Measurements from ENCODE around the gene NUP153.
"Not testable (repeated sequence)": the region's sequence is repeated elsewhere in the genome, so short reads cannot be mapped to it uniquely, and the experiment has no call there.

The NUP153 gene

DNA sequence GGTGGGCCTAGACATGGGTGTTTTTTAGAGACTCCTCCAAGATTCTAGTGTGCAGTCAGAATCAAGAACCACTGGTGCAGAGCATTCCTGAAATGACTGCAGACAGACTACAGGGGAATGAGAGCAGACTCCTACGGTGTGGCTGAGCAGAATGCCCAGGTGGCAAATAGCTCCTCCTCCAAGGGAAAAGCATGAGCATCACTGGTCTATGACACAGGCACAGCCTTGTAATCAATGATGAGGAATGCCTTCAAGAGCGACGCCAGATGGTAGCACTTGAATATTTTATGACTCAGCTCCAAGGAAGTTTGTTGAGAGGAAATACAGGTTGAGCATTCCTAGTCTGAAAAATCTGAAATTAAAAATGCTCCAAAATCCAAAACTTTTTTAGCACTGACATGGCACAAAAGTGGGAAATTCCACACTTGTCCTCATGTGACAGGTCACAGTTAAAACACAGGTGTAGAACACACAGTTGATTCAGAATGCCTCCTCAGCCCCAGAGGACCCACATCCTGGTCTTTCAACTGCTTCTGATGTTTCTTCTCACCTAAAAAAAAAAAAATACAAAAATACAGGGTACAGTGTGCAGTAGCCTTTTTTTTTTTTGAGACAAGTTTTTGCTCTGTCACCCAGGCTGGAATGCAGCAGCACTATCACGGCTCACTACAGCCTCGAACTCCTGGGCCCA is 117.2 kb downstream of the NUP153 start:
- no peaks in the 10 kb centered on the region for H3K4me1 Mint-ChIP-seq

DNA sequence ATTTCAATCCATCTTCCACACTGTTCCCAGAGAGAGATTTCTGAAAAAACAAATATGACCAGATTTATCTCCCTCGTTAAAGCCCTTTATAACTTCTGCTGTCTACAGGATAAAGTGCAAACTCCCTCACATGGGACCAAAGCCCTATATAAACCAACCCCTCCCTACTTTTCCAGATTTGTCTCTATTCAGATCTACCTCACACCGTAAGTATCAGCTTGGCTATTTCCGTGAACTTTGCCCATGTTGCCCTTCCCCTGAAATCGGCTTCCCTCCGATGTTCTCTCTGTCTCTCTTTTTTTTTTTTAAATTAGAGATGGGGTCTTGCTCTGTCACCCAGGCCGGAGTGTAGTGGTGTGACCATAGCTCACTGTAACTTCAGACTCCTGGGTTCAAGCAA is 118.7 kb downstream of the NUP153 start:
- Mint-ChIP-seq H3K27me3 (ENCODE audit: low read depth) (no peaks in the 10 kb centered on the region), H3K4me1 (peaks cover 12% of the 10 kb centered on the region), H3K36me3 (ENCODE audit: low read depth) (no peaks in the 10 kb centered on the region), H3K9me3 (no peaks in the 10 kb centered on the region), H3K4me3 (no peak overlapping the region), H3K27ac (no peak overlapping the region)
- TF ChIP-seq, protein P1, sequence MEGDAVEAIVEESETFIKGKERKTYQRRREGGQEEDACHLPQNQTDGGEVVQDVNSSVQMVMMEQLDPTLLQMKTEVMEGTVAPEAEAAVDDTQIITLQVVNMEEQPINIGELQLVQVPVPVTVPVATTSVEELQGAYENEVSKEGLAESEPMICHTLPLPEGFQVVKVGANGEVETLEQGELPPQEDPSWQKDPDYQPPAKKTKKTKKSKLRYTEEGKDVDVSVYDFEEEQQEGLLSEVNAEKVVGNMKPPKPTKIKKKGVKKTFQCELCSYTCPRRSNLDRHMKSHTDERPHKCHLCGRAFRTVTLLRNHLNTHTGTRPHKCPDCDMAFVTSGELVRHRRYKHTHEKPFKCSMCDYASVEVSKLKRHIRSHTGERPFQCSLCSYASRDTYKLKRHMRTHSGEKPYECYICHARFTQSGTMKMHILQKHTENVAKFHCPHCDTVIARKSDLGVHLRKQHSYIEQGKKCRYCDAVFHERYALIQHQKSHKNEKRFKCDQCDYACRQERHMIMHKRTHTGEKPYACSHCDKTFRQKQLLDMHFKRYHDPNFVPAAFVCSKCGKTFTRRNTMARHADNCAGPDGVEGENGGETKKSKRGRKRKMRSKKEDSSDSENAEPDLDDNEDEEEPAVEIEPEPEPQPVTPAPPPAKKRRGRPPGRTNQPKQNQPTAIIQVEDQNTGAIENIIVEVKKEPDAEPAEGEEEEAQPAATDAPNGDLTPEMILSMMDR (IDR thresholded peaks at IDR 0.05; ENCODE audit: unreplicated experiment in 3 of 3): no peak

More for the DNA sequence above, 117.2 kb downstream of the NUP153 start:
- TF ChIP-seq, protein P1 (IDR thresholded peaks at IDR 0.05; ENCODE audit: unreplicated experiment in 3 of 3): no peak
- Mint-ChIP-seq H3K4me3 (no peak overlapping the region), H3K27me3 (ENCODE audit: low read depth) (no peaks in the 10 kb centered on the region), H3K36me3 (ENCODE audit: low read depth) (no peaks in the 10 kb centered on the region), H3K27ac (peak overlapping the region in 2 of 3 experiments; percentile 24 to 29), H3K9me3 (no peaks in the 10 kb centered on the region)

DNA sequence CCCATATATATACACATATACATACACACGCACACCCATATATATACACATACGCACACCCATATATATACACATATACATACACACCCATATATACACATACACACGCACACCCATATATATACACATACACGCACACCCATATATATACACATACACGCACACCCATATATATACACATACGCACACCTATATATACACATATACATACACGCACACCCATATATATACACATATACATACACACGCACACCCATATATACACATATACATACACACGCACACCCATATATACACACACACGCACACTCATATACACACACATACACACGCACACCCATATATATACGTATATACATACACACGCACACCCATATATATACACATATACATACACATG is 120.1 kb downstream of the NUP153 start:
- not testable (repeated sequence) for H3K27me3 Mint-ChIP-seq (ENCODE audit: low read depth); H3K4me3 Mint-ChIP-seq; H3K27ac Mint-ChIP-seq; H3K36me3 Mint-ChIP-seq (ENCODE audit: low read depth); H3K9me3 Mint-ChIP-seq
- H3K4me1 Mint-ChIP-seq: peaks cover 14% of the 10 kb centered on the region

DNA sequence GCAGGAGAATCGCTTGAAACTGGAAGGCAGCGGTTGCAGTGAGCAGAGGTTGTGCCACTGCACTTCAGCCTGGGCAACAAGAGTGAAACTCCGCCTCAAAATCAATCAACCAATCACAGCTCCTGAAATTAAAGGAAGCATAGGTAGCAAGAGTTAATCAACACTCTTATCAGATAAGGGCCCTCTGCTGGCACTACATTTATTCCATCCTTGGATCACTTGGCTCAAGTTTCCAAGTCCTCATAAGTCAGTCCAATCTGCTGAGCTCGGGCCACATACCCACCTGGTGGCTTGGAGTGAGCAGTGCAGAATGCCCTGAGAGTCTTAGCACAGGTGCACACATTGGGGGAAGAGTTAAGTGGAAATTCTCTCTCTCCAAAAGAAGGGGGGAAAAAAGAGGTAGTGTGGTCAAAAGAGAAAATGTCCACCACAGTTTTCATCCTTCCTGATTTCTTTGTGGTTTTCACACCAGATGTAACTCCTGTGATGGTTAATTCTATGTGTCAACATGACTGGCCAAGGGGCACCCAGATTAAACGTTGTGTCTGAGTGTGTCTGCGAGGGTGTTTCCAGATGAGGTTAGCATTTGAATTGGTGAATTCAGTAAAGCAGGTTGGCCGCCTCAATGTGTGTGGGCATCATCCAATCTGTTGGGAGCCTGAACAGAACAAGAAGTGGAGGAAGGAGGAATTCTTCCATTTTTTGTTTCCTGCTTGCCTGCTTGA is 120.8 kb downstream of the NUP153 start:
- Mint-ChIP-seq H3K4me1 (peaks cover 14% of the 10 kb centered on the region), H3K36me3 (ENCODE audit: low read depth) (no peaks in the 10 kb centered on the region), H3K27me3 (ENCODE audit: low read depth) (no peaks in the 10 kb centered on the region), H3K4me3 (no peak overlapping the region), H3K9me3 (peaks cover 3% of the 10 kb centered on the region), H3K27ac (no peak overlapping the region)
- TF ChIP-seq, protein P1 (IDR thresholded peaks at IDR 0.05; ENCODE audit: unreplicated experiment in 3 of 3): peak in 1 of 3 experiments; percentile 10

DNA sequence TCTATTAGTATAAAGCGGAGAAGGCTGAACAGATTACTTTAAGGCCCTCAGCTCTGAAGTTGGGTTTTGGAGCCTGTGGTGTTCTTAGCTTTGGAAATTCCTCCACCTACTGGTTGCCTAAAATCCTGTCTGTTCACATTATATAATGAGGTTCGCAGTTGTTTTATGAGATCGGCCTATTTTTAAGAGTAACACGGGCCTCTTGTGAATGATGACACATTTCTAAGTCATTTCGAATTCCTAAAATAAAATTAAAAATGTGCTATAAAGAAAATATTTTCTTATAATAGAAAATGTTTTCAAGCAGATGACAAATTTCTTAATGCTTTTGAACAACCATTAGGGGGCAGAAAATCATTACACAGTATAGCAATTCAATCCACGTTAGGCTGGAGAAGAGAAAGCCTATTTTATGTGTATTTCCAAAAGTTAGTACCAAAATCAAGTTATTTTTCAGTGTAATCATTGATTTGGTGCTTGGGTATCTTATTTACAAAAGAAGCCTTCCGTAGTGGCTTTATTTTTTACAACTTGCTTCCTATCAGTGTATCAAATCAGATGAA is 122.4 kb downstream of the NUP153 start:
- Mint-ChIP-seq H3K27me3 (ENCODE audit: low read depth) (no peaks in the 10 kb centered on the region), H3K9me3 (peaks cover 4% of the 10 kb centered on the region), H3K27ac (peak overlapping the region; percentile 13 to 35 (median 29)), H3K36me3 (ENCODE audit: low read depth) (no peaks in the 10 kb centered on the region), H3K4me3 (peak overlapping the region in 1 of 3 experiments; percentile 46), H3K4me1 (peaks cover 14% of the 10 kb centered on the region)
- TF ChIP-seq, protein P1 (IDR thresholded peaks at IDR 0.05; ENCODE audit: unreplicated experiment in 3 of 3): peak; percentile 89 to 98 (median 93)

DNA sequence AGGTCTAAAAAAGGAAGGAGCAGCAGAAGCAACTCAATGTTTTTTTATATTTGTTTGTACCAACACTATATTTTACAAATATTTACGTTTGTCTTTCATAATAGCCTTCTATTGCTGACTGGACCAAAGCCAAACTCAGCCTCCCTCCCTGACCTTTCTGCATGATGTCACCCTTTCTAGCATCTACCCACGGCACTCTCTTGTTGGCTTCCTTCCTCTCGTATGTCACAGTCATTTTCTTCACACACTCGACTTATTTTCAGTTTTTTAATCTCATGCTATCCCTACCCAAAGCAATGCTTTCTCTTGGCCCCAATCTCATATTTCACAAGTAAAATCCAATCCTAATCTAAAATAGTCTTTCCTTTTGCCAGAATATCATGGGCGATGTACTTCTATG is 122.9 kb downstream of the NUP153 start:
- H3K4me3 Mint-ChIP-seq: peak overlapping the region in 2 of 3 experiments; percentile 4 to 46
- peaks cover 14% of the 10 kb centered on the region for H3K4me1 Mint-ChIP-seq
- H3K27me3 Mint-ChIP-seq (ENCODE audit: low read depth): no peaks in the 10 kb centered on the region
- peak overlapping the region; percentile 13 to 35 (median 29) for H3K27ac Mint-ChIP-seq
- peaks cover 4% of the 10 kb centered on the region for H3K9me3 Mint-ChIP-seq
- no peaks in the 10 kb centered on the region for H3K36me3 Mint-ChIP-seq (ENCODE audit: low read depth)
- TF ChIP-seq, protein P1 (IDR thresholded peaks at IDR 0.05; ENCODE audit: unreplicated experiment in 3 of 3): no peak

DNA sequence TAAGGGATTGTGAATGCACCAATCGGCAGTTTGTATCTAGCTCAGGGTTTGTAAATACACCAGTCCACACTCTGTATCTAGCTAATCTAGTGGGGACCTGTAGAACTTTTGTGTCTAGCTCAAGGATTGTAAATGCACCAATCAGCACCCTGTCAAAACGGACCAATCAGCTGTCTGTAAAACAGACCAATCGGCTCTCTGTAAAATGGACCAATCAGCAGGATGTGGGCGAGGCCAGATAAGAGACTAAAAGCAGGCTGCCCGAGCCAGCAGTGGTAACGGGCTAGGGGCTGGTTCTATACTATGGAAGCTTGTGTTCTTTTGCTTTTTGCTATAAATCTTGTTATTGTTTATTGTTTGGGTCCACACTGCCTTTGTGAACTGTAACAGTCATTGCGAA is 125.4 kb downstream of the NUP153 start:
- peak overlapping the region; percentile 29 to 48 (median 32) for H3K4me3 Mint-ChIP-seq
- H3K27ac Mint-ChIP-seq; H3K36me3 Mint-ChIP-seq (ENCODE audit: low read depth); H3K27me3 Mint-ChIP-seq (ENCODE audit: low read depth): not testable (repeated sequence)
- peaks cover 14% of the 10 kb centered on the region for H3K4me1 Mint-ChIP-seq
- peaks cover 14% of the 10 kb centered on the region for H3K9me3 Mint-ChIP-seq
